Keratinocyte (primary cell): ENCODE results near the gene OMP. TPM values are rescaled to one million over a fixed set of nuclear protein-coding genes. Genes with fewer than 3 reads are reported as not detected.

Experiments used
- DNase-seq: peaks from one replicate; pipeline ENCODE4 v3.0.0-alpha.2; 2011; ENCODE audit warnings: low read depth, missing footprints, low spot score
- FAIRE-seq: peaks from 2 replicates; lab custom pipeline; 2011; peaks lifted over from hg19 to GRCh38; lab: Jason Lieb, UNC
- H2AFZ ChIP-seq: 2 replicates; pipeline ENCODE4 v1.6.0; 2012; ENCODE audit warnings: low read length, control low read depth, inconsistent platforms; ENCODE audit not compliant: control insufficient read depth
- H3K27ac ChIP-seq: 2 replicates; pipeline ENCODE4 v1.5.1; 2011; ENCODE audit warnings: low read length; ENCODE audit not compliant: control insufficient read depth, insufficient read depth
- H3K27me3 ChIP-seq: 3 replicates; pipeline ENCODE4 v1.6.0; 2011; ENCODE audit warnings: low read length; ENCODE audit not compliant: control insufficient read depth, insufficient read depth; ENCODE audit errors: extremely low read depth
- H3K36me3 ChIP-seq, 2 experiments: 2 replicates in 1 of 2; 3 replicates in 1 of 2; pipeline ENCODE4 v1.5.1; 2011; ENCODE audit warnings: low read length in 2 of 2, mild to moderate bottlenecking in 1 of 2; ENCODE audit not compliant: control insufficient read depth in 2 of 2, insufficient read depth in 2 of 2; ENCODE audit errors: extremely low read depth in 1 of 2
- H3K4me1 ChIP-seq: 3 replicates; pipeline ENCODE4 v1.5.1; 2011; ENCODE audit warnings: low read length; ENCODE audit not compliant: control insufficient read depth, insufficient read depth; ENCODE audit errors: extremely low read depth
- H3K4me2 ChIP-seq: 3 replicates; pipeline ENCODE4 v1.6.0; 2011; ENCODE audit warnings: low read depth, low read length; ENCODE audit not compliant: control insufficient read depth, insufficient read depth; ENCODE audit errors: extremely low read depth
- H3K4me3 ChIP-seq, 3 experiments: fragments of 200-600 bp in 1 of 3; sonication (generic) in 1 of 3; 2 replicates in 2 of 3; 3 replicates in 1 of 3; pipeline ENCODE4 v1.5.1; 2011 to 2016; ENCODE audit warnings: low read length in 3 of 3, mild to moderate bottlenecking in 3 of 3, control low read depth in 2 of 3, inconsistent platforms in 1 of 3, low read depth in 1 of 3, mixed read lengths in 1 of 3, mixed run types in 1 of 3, moderate library complexity in 1 of 3; ENCODE audit not compliant: control insufficient read depth in 2 of 3, insufficient read depth in 2 of 3; ENCODE audit errors: extremely low read depth in 1 of 3
- H3K79me2 ChIP-seq: 2 replicates; pipeline ENCODE4 v1.6.0; 2012; ENCODE audit warnings: low read length; ENCODE audit not compliant: control insufficient read depth, insufficient read depth
- H3K9ac ChIP-seq: 3 replicates; pipeline ENCODE4 v1.6.0; 2011; ENCODE audit warnings: low read length; ENCODE audit not compliant: control insufficient read depth, insufficient read depth; ENCODE audit errors: extremely low read depth
- H3K9me1 ChIP-seq: 3 replicates; pipeline ENCODE4 v1.6.0; 2011; ENCODE audit warnings: low read length; ENCODE audit not compliant: control insufficient read depth, insufficient read depth; ENCODE audit errors: extremely low read depth
- H3K9me3 ChIP-seq: 2 replicates; pipeline ENCODE4 v1.5.1; 2012; ENCODE audit warnings: low read depth, low read length; ENCODE audit not compliant: control insufficient read depth
- H4K20me1 ChIP-seq: 3 replicates; pipeline ENCODE4 v1.6.0; 2011; ENCODE audit warnings: low read length; ENCODE audit not compliant: control insufficient read depth, insufficient read depth; ENCODE audit errors: extremely low read depth
- EZH2 ChIP-seq: IDR thresholded peaks from one replicate; pipeline ENCODE4 v1.6.1; 2012; ENCODE audit warnings: inconsistent platforms, mild to moderate bottlenecking, low read length, moderate library complexity
- dilution Hi-C: fragments of 300-500 bp; cut with MboI; formaldehyde crosslinking; loops from one replicate; pipeline ENCODE4 v1.7.0; 2020; ENCODE audit warnings: low sequenced_read_pairs; ENCODE audit not compliant: extremely low pct_ligation_motif_present
- polyA plus RNA-seq, 5 experiments: library from polyadenylated mRNA; depleted of rRNA in 3 of 5; stranded (reverse) in 3 of 5; stranded (forward) in 1 of 5; unstranded in 1 of 5; fragments of >200 nt; gene quantifications; 1 replicate in 1 of 5; 2 replicates in 3 of 5; 3 replicates in 1 of 5; pipeline versions ENCODE4 v1.2.1 to v1.2.3, GENCODE V29; 2011 to 2012; ENCODE audit warnings: missing spikeins in 2 of 5, low read depth in 1 of 5, low replicate concordance in 1 of 5
- TF ChIP-seq, protein P1 (sequence below), 3 experiments: IDR thresholded peaks in 1 of 3; conservative IDR thresholded peaks in 1 of 3; optimal IDR thresholded peaks in 1 of 3; 2 replicates in 2 of 3; 3 replicates in 1 of 3; pipeline versions ENCODE3 to v1.5.1; 2011; ENCODE audit warnings: low read length in 3 of 3, mild to moderate bottlenecking in 3 of 3, moderate library complexity in 2 of 3, control low read depth in 1 of 3, inconsistent platforms in 1 of 3; ENCODE audit not compliant: insufficient read depth in 2 of 3; ENCODE audit errors: extremely low read depth in 1 of 3

Gene OMP
- polyA plus RNA-seq, 1 donor (not counting 4 experiments of a cell fraction or from before 2014, with no cell fraction given): not detected

DNA sequence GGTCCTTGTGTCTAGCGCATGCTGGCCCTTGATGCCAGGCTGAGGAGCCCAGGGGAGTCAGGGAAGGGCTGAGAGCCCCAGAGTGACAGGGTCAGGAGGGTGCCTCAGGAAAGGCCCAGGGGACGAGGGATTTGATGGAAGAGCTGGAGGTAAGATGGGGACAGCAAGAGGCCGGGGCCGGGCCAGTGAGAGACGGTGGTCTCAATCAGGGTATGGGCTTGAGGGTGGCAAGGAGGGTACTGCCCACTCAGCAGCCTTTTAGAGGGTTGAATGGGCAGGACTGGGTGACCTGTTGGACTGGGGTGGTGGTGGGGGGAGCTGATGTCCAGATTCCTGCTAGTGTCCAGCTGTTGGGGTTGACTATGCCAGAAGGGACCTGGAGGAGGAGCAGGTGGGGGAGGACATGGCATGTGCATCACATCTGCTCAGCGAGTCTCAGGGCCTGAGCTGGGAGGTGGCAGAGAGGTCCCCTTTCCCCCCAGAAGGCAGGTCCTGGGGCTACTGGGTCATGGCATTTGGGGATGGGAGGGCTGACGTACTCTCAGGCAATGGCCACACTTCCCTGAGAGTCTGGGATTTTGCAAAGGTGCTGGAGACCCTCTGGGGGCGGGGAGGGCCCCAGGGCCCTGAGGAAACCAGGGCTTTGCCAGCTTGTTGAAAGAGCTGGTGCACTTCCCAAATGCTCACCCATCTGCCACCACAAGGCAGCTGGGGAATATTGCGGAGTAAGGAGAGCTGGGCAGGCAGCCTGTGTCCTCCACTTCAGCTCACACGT, 43.8 kb downstream of the OMP start:
- FAIRE-seq: no peak

GRCh38 chr11:77147036-77147315, 44.3 kb downstream of the OMP start:
- Histone ChIP-seq H3K9ac (no peak overlapping the region), H2AFZ (no peak overlapping the region), H3K4me2 (no peak overlapping the region), H3K9me3 (no peaks in the 10 kb centered on the region), H4K20me1 (no peaks in the 10 kb centered on the region), H3K27me3 (peaks cover 20% of the 10 kb centered on the region), H3K36me3 (no peaks in the 10 kb centered on the region), H3K27ac (no peak overlapping the region), H3K4me3 (no peak overlapping the region), H3K9me1 (no peaks in the 10 kb centered on the region), H3K79me2 (no peaks in the 10 kb centered on the region), H3K4me1 (peaks cover 4% of the 10 kb centered on the region)
- dilution Hi-C loops: no loop called here
- TF ChIP-seq EZH2: no peak
- TF ChIP-seq, protein P1, sequence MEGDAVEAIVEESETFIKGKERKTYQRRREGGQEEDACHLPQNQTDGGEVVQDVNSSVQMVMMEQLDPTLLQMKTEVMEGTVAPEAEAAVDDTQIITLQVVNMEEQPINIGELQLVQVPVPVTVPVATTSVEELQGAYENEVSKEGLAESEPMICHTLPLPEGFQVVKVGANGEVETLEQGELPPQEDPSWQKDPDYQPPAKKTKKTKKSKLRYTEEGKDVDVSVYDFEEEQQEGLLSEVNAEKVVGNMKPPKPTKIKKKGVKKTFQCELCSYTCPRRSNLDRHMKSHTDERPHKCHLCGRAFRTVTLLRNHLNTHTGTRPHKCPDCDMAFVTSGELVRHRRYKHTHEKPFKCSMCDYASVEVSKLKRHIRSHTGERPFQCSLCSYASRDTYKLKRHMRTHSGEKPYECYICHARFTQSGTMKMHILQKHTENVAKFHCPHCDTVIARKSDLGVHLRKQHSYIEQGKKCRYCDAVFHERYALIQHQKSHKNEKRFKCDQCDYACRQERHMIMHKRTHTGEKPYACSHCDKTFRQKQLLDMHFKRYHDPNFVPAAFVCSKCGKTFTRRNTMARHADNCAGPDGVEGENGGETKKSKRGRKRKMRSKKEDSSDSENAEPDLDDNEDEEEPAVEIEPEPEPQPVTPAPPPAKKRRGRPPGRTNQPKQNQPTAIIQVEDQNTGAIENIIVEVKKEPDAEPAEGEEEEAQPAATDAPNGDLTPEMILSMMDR (optimal IDR thresholded peaks at IDR 0.05 in 1 of 3, IDR thresholded peaks at IDR 0.05 in 1 of 3, conservative IDR thresholded peaks at IDR 0.05 in 1 of 3; ENCODE audit: extremely low read depth in 1 of 3, insufficient read depth in 2 of 3, low read length in 3 of 3): no peak
- no peak for DNase-seq
- FAIRE-seq: no peak

More for the DNA sequence above, 43.8 kb downstream of the OMP start:
- no peaks in the 10 kb centered on the region for H3K36me3 ChIP-seq
- dilution Hi-C loops: no loop called here
- DNase-seq: no peak
- no peak overlapping the region for H3K9ac ChIP-seq
- H3K4me1 ChIP-seq: peaks cover 4% of the 10 kb centered on the region
- H3K27ac ChIP-seq: no peak overlapping the region
- H2AFZ ChIP-seq: no peak overlapping the region
- H3K4me3 ChIP-seq: no peak overlapping the region
- TF ChIP-seq, protein P1 (optimal IDR thresholded peaks at IDR 0.05 in 1 of 3, IDR thresholded peaks at IDR 0.05 in 1 of 3, conservative IDR thresholded peaks at IDR 0.05 in 1 of 3; ENCODE audit: extremely low read depth in 1 of 3, insufficient read depth in 2 of 3, low read length in 3 of 3): no peak
- no peak overlapping the region for H3K4me2 ChIP-seq
- no peaks in the 10 kb centered on the region for H3K9me1 ChIP-seq
- H4K20me1 ChIP-seq: no peaks in the 10 kb centered on the region
- H3K9me3 ChIP-seq: no peaks in the 10 kb centered on the region
- H3K27me3 ChIP-seq: peaks cover 20% of the 10 kb centered on the region
- H3K79me2 ChIP-seq: no peaks in the 10 kb centered on the region
